GM19324 (cell line): ENCODE measurements around the gene RNF180.

Experiments
- ATAC-seq: cut with Tn5 transposase; IDR thresholded peaks from one replicate; pipeline ENCODE4 v1.9.1; 2021; ENCODE audit warnings: mild to moderate bottlenecking, moderate library complexity; ENCODE audit not compliant: unreplicated experiment, low FRiP score

Gene RNF180

GRCh38 chr5:64165500-64166200, at the start of gene RNF180:
Gene RNF180, plus strand, starts transcription at chr5:64165843. Its CDS starts 34,965 bp downstream, at chr5:64200808.
- ATAC-seq, result peak; percentile 62

- no peak for ATAC-seq
Measured at GRCh38 chr5:64125521-64125920, 40.1 kb upstream of the RNF180 start.

GRCh38 chr5:64126202-64126741, 39.4 kb upstream of the RNF180 start:
- ATAC-seq, result no peak

- no peak for ATAC-seq
Measured at GRCh38 chr5:64140018-64140417, 25.6 kb upstream of the RNF180 start.

- ATAC-seq, result no peak
Measured at GRCh38 chr5:64144425-64145215, 21.0 kb upstream of the RNF180 start.

- no peak for ATAC-seq
Measured at GRCh38 chr5:64145216-64145895, 20.3 kb upstream of the RNF180 start.

- ATAC-seq, result no peak
Measured at GRCh38 chr5:64147379-64147778, 18.3 kb upstream of the RNF180 start.

GRCh38 chr5:64147849-64148441, 17.7 kb upstream of the RNF180 start:
- ATAC-seq, result no peak

GRCh38 chr5:64149268-64149667, 16.4 kb upstream of the RNF180 start:
- no peak for ATAC-seq

GRCh38 chr5:64149857-64150521, 15.7 kb upstream of the RNF180 start:
- no peak for ATAC-seq

GRCh38 chr5:64156261-64156660, 9.4 kb upstream of the RNF180 start:
- no peak for ATAC-seq

GRCh38 chr5:64158827-64159226, 6.8 kb upstream of the RNF180 start:
- no peak for ATAC-seq

GRCh38 chr5:64160201-64160600, 5.4 kb upstream of the RNF180 start:
- ATAC-seq, result no peak

GRCh38 chr5:64161420-64161819, 4.2 kb upstream of the RNF180 start:
- no peak for ATAC-seq

GRCh38 chr5:64163135-64163534, 2.5 kb upstream of the RNF180 start:
- ATAC-seq, result no peak

- ATAC-seq, result no peak
Measured at GRCh38 chr5:64163746-64164145, 1.9 kb upstream of the RNF180 start.

GRCh38 chr5:64164166-64164565, 1.5 kb upstream of the RNF180 start:
- ATAC-seq, result no peak

GRCh38 chr5:64165160-64165499, 513 bp upstream of the RNF180 start:
- no peak for ATAC-seq

GRCh38 chr5:64166201-64166959, 737 bp downstream of the RNF180 start:
- ATAC-seq, result no peak

GRCh38 chr5:64176301-64176700, 10.7 kb downstream of the RNF180 start:
- no peak for ATAC-seq
